GM23338 (cell line): ENCODE measurements around the gene EDNRA. TPM values are rescaled to one million over a fixed set of nuclear protein-coding genes. Genes with fewer than 3 reads are reported as not detected.

Experiments used
- ATAC-seq: fragments of 200-7000 bp; cut with Tn5 transposase; 3 replicates; pipeline ENCODE4 v1.9.1; 2020
- DNase-seq: peaks from one replicate; pipeline ENCODE4 v3.0.0-alpha.2; 2015; ENCODE audit warnings: low spot score
- H2AFZ ChIP-seq: fragments of 200-600 bp; sonication (generic); 2 replicates; pipeline ENCODE4 v1.8.0; 2016; ENCODE audit warnings: antibody characterized with exemption, mild to moderate bottlenecking, moderate library complexity
- H3F3A ChIP-seq: fragments of 200-600 bp; sonication (generic); replicated peaks from 2 replicates; pipeline ENCODE4 v1.8.0; 2017; ENCODE audit warnings: antibody characterized with exemption, mixed run types, low read depth
- H3K27ac ChIP-seq: fragments of 200-600 bp; sonication (generic); 2 replicates; pipeline ENCODE4 v1.6.1; 2016; ENCODE audit warnings: low read depth
- H3K27me3 ChIP-seq: fragments of 200-600 bp; sonication (generic); 2 replicates; pipeline ENCODE4 v1.8.0; 2016; ENCODE audit warnings: mild to moderate bottlenecking, mixed run types, moderate library complexity; ENCODE audit not compliant: insufficient read depth
- H3K36me3 ChIP-seq: fragments of 200-600 bp; sonication (generic); 2 replicates; pipeline ENCODE4 v1.8.0; 2016; ENCODE audit warnings: mild to moderate bottlenecking; ENCODE audit not compliant: insufficient read depth
- H3K4me1 ChIP-seq: fragments of 200-600 bp; sonication (generic); 2 replicates; pipeline ENCODE4 v1.8.0; 2016; ENCODE audit warnings: mild to moderate bottlenecking, moderate library complexity; ENCODE audit not compliant: insufficient read depth
- H3K4me2 ChIP-seq: fragments of 200-600 bp; sonication (generic); 2 replicates; pipeline ENCODE4 v1.7.1; 2017; ENCODE audit warnings: mixed run types
- H3K4me3 ChIP-seq: fragments of 200-600 bp; sonication (generic); 2 replicates; pipeline ENCODE4 v1.6.1; 2016; ENCODE audit warnings: mixed run types
- H3K79me2 ChIP-seq: fragments of 200-600 bp; sonication (generic); replicated peaks from 2 replicates; pipeline ENCODE4 v1.8.0; 2017; ENCODE audit warnings: mild to moderate bottlenecking; ENCODE audit not compliant: insufficient read depth
- H3K9me2 ChIP-seq: fragments of 200-600 bp; sonication (generic); 2 replicates; pipeline ENCODE4 v1.8.0; 2017; ENCODE audit not compliant: insufficient read depth
- H4K20me1 ChIP-seq: fragments of 200-600 bp; sonication (generic); replicated peaks from 2 replicates; pipeline ENCODE4 v1.8.0; 2017; ENCODE audit warnings: mild to moderate bottlenecking; ENCODE audit not compliant: insufficient read depth
- H3K27ac Mint-ChIP-seq: 2 replicates; pipeline ENCODE4 v1.8.0; 2020; ENCODE audit warnings: inconsistent platforms, mild to moderate bottlenecking, moderate library complexity, mixed read lengths
- H3K27me3 Mint-ChIP-seq: 3 replicates; pipeline ENCODE4 v1.8.0; 2022; ENCODE audit warnings: low read depth, mild to moderate bottlenecking, moderate library complexity, mixed read lengths, inconsistent platforms; ENCODE audit not compliant: insufficient read depth, poor library complexity
- H3K36me3 Mint-ChIP-seq: 3 replicates; pipeline ENCODE4 v1.8.0; 2021; ENCODE audit warnings: low read depth, mild to moderate bottlenecking, inconsistent platforms, moderate library complexity, mixed read lengths
- H3K4me1 Mint-ChIP-seq: 3 replicates; pipeline ENCODE4 v1.8.0; 2020; ENCODE audit warnings: mild to moderate bottlenecking, inconsistent platforms, mixed read lengths
- H3K4me3 Mint-ChIP-seq: 3 replicates; pipeline ENCODE4 v1.8.0; 2021; ENCODE audit warnings: moderate library complexity, mild to moderate bottlenecking, inconsistent platforms, mixed read lengths
- H3K9me3 Mint-ChIP-seq: 3 replicates; pipeline ENCODE4 v1.8.0; 2020; ENCODE audit warnings: moderate library complexity, mild to moderate bottlenecking, inconsistent platforms, mixed read lengths
- CREB1 ChIP-seq: fragments of 250-450 bp; sonication (Bioruptor Pico); IDR thresholded peaks from 2 replicates; pipeline ENCODE4 v1.5.0; 2020; ENCODE audit warnings: low read depth, mild to moderate bottlenecking, moderate library complexity
- ETS1 ChIP-seq: IDR thresholded peaks from 2 replicates; pipeline ENCODE4 v1.6.1; 2016; ENCODE audit warnings: antibody characterized with exemption
- EZH2 ChIP-seq: fragments of 200-600 bp; sonication (generic); IDR thresholded peaks from one replicate; pipeline ENCODE4 v1.8.0; 2017; ENCODE audit warnings: antibody characterized with exemption, mild to moderate bottlenecking, low read depth; ENCODE audit not compliant: unreplicated experiment
- EZH2phosphoT487 ChIP-seq: fragments of 200-600 bp; sonication (generic); IDR thresholded peaks from one replicate; pipeline ENCODE4 v1.8.1; 2018; ENCODE audit warnings: antibody characterized with exemption; ENCODE audit not compliant: unreplicated experiment
- JUNB ChIP-seq: IDR thresholded peaks from one replicate; pipeline ENCODE4 v1.6.1; 2016; ENCODE audit warnings: antibody characterized with exemption; ENCODE audit not compliant: unreplicated experiment
- POLR2AphosphoS5 ChIP-seq: IDR thresholded peaks from 2 replicates; pipeline ENCODE4 v1.6.1; 2016; ENCODE audit warnings: antibody characterized with exemption, low read depth
- ZNF114 ChIP-seq: fragments of 250-450 bp; sonication (Bioruptor Pico); IDR thresholded peaks from 2 replicates; pipeline ENCODE4 v1.5.0; 2020; ENCODE audit warnings: mild to moderate bottlenecking, moderate library complexity
- ZNF331 ChIP-seq: fragments of 250-450 bp; sonication (Bioruptor Pico); IDR thresholded peaks from 2 replicates; pipeline ENCODE4 v1.5.0; 2020; ENCODE audit warnings: low read depth, mild to moderate bottlenecking, moderate library complexity
- polyA plus RNA-seq: library from polyadenylated mRNA; unstranded; fragments of >200 nt; fragmentation: Nextera tagmentation; extraction: Ambion mirVana; gene quantifications from 2 replicates; pipeline ENCODE4 v1.2.1, GENCODE V29; 2016
- total RNA-seq: library from RNA; depleted of rRNA; stranded (reverse); fragments of >200 nt; shearing (Covaris generic); gene quantifications from 2 replicates; pipeline ENCODE4 v1.2.3, GENCODE V29; 2014
- TF ChIP-seq, protein P1 (sequence below): fragments of 250-450 bp; sonication (Bioruptor Pico); IDR thresholded peaks from 2 replicates; pipeline ENCODE4 v1.5.0; 2020; ENCODE audit warnings: mild to moderate bottlenecking, moderate library complexity

Gene EDNRA
- total and polyA plus RNA-seq, 2 experiments from 2014 or later = 1.5 to 5.0 TPM

DNA sequence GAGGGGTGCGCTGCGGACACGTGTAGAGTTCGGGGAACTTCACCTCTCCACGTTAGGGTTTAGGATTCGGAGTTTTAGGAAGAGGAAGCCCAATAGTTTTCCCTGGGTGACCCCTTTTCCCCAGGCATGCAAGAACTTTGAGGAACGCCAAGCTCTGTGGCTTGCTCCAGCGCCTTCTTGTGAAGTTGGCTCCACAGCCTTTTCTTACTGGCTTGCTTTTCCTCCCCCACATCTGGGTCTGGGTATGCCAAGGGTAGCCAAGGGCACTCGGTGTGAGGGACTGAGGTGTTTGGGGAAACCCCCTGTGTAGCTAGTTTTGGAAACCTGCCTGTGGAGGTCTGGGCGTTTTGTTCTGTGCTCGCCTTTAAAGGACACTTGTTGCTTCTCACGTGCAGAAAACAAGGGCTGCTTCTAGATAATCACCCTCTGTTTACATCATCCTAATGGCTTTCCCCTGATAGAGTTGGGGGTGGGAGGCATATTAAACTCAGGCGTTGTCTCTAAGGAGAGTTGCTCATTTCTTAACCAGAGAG is 746 bp downstream of the EDNRA start:
- Histone ChIP-seq H3F3A (no peaks in the 10 kb centered on the region), H3K4me1 (peaks cover 4% of the 10 kb centered on the region; the same call in 1 of the 2 replicates), H3K9me2 (0 out of 2 replicates have a peak, but pooled peaks cover 4% of the 10 kb centered on the region), H3K27ac (no peak overlapping the region), H3K4me3 (peak overlapping the region; percentile 87), H3K27me3 (peaks cover 39% of the 10 kb centered on the region), H2AFZ (peak overlapping the region; percentile 100), H3K4me2 (peak overlapping the region; percentile 94), H3K36me3 (no peaks in the 10 kb centered on the region), H3K79me2 (no peaks in the 10 kb centered on the region), H4K20me1 (no peaks in the 10 kb centered on the region; the same call in 1 of the 2 replicates)
- peaks cover 21% of the 10 kb centered on the region for H3K27me3 Mint-ChIP-seq
- no peaks in the 10 kb centered on the region for H3K36me3 Mint-ChIP-seq
- H3K4me3 Mint-ChIP-seq = peak overlapping the region; percentile 90
- no peaks in the 10 kb centered on the region for H3K9me3 Mint-ChIP-seq
- peak; percentile 60 for DNase-seq
- peaks cover 8% of the 10 kb centered on the region; the same call in 2 of the 3 replicates for H3K4me1 Mint-ChIP-seq
- TF ChIP-seq, protein P1, sequence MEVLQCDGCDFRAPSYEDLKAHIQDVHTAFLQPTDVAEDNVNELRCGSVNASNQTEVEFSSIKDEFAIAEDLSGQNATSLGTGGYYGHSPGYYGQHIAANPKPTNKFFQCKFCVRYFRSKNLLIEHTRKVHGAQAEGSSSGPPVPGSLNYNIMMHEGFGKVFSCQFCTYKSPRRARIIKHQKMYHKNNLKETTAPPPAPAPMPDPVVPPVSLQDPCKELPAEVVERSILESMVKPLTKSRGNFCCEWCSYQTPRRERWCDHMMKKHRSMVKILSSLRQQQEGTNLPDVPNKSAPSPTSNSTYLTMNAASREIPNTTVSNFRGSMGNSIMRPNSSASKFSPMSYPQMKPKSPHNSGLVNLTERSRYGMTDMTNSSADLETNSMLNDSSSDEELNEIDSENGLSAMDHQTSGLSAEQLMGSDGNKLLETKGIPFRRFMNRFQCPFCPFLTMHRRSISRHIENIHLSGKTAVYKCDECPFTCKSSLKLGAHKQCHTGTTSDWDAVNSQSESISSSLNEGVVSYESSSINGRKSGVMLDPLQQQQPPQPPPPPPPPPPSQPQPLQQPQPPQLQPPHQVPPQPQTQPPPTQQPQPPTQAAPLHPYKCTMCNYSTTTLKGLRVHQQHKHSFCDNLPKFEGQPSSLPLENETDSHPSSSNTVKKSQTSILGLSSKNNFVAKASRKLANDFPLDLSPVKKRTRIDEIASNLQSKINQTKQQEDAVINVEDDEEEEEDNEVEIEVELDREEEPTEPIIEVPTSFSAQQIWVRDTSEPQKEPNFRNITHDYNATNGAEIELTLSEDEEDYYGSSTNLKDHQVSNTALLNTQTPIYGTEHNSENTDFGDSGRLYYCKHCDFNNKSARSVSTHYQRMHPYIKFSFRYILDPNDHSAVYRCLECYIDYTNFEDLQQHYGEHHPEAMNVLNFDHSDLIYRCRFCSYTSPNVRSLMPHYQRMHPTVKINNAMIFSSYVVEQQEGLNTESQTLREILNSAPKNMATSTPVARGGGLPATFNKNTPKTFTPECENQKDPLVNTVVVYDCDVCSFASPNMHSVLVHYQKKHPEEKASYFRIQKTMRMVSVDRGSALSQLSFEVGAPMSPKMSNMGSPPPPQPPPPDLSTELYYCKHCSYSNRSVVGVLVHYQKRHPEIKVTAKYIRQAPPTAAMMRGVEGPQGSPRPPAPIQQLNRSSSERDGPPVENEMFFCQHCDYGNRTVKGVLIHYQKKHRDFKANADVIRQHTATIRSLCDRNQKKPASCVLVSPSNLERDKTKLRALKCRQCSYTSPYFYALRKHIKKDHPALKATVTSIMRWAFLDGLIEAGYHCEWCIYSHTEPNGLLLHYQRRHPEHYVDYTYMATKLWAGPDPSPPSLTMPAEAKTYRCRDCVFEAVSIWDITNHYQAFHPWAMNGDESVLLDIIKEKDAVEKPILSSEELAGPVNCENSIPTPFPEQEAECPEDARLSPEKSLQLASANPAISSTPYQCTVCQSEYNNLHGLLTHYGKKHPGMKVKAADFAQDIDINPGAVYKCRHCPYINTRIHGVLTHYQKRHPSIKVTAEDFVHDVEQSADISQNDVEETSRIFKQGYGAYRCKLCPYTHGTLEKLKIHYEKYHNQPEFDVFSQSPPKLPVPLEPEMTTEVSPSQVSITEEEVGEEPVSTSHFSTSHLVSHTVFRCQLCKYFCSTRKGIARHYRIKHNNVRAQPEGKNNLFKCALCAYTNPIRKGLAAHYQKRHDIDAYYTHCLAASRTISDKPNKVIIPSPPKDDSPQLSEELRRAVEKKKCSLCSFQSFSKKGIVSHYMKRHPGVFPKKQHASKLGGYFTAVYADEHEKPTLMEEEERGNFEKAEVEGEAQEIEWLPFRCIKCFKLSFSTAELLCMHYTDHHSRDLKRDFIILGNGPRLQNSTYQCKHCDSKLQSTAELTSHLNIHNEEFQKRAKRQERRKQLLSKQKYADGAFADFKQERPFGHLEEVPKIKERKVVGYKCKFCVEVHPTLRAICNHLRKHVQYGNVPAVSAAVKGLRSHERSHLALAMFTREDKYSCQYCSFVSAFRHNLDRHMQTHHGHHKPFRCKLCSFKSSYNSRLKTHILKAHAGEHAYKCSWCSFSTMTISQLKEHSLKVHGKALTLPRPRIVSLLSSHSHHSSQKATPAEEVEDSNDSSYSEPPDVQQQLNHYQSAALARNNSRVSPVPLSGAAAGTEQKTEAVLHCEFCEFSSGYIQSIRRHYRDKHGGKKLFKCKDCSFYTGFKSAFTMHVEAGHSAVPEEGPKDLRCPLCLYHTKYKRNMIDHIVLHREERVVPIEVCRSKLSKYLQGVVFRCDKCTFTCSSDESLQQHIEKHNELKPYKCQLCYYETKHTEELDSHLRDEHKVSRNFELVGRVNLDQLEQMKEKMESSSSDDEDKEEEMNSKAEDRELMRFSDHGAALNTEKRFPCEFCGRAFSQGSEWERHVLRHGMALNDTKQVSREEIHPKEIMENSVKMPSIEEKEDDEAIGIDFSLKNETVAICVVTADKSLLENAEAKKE (CRISPR knock-in tag) = no peak
- TF ChIP-seq POLR2AphosphoS5 (0 out of 2 replicates have a peak, but pooled peaks have one; percentile 28), JUNB (no peak), EZH2 (no peak), ZNF331 (CRISPR knock-in tag) (no peak)
- ATAC-seq = peak; percentile 60
- no peak overlapping the region for H3K27ac Mint-ChIP-seq

GRCh38 chr4:147482281-147482680 is 1.4 kb downstream of the EDNRA start:
- H3K9me3 Mint-ChIP-seq = no peaks in the 10 kb centered on the region
- Histone ChIP-seq H2AFZ (peak overlapping the region; percentile 100; the same call in 1 of the 2 replicates), H3K4me3 (peak overlapping the region; percentile 87), H3K36me3 (no peaks in the 10 kb centered on the region), H3K9me2 (0 out of 2 replicates have a peak, but pooled peaks cover 4% of the 10 kb centered on the region), H3K4me2 (peak overlapping the region; percentile 94), H3K4me1 (peaks cover 4% of the 10 kb centered on the region; the same call in 1 of the 2 replicates), H3K27ac (no peak overlapping the region), H3F3A (no peaks in the 10 kb centered on the region), H3K79me2 (no peaks in the 10 kb centered on the region), H3K27me3 (peaks cover 39% of the 10 kb centered on the region), H4K20me1 (no peaks in the 10 kb centered on the region; the same call in 1 of the 2 replicates)
- DNase-seq = no peak
- no peak for ATAC-seq
- H3K36me3 Mint-ChIP-seq = no peaks in the 10 kb centered on the region
- peak overlapping the region; percentile 90; the same call in 2 of the 3 replicates for H3K4me3 Mint-ChIP-seq
- TF ChIP-seq CREB1 = no peak
- no peak for TF ChIP-seq ZNF331 (CRISPR knock-in tag)
- no peak for TF ChIP-seq EZH2
- TF ChIP-seq ZNF114 (CRISPR knock-in tag) = no peak
- TF ChIP-seq EZH2phosphoT487 = no peak
- no peak for TF ChIP-seq ETS1
- peaks cover 21% of the 10 kb centered on the region for H3K27me3 Mint-ChIP-seq
- H3K4me1 Mint-ChIP-seq = peaks cover 8% of the 10 kb centered on the region; the same call in 2 of the 3 replicates
- H3K27ac Mint-ChIP-seq = no peak overlapping the region
